ENCODE results near the gene CHKB.
A peak's percentile ranks its signal among the peaks of the same experiment; 100 is the strongest.
"Not testable (repeated sequence)": the region's sequence is repeated elsewhere in the genome, so short reads cannot be mapped to it uniquely, and the experiment has no call there.

CHKB gene

DNA sequence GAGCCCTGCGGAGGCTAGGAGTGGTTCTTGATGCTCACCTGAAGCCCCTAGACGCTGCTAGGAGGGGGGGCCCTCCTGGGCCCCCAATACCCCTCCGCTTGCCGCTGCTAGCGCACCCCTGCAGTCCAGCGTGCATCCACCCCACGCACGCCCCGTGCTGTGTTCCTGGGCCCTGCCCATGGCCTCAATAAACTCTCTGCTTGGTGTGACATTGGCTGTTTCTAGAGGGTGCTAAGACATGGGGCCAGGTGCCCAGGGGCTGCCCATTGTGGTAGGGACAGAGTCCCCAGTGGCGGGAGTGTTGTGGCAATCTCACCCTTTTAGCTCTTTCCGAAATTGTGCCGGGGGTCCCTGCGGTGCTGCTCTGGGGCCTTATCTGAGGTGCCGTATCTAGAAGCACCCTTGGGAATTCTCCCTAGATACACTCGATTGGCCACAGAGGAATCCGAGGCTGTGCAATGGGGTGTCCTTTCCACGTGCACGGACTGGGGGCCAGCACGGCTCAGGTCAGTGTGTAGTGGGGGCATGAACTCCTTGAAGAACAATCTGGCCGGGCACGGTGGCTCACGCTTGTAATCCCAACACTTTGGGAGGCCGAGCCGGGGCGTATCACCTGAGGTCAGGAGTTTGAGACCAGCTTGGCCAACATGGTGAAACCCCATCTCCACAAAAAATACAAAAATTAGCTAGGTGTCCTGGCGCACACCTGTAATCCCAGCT, 28.9 kb upstream of the CHKB start:
- DNase-seq: no peak

DNA sequence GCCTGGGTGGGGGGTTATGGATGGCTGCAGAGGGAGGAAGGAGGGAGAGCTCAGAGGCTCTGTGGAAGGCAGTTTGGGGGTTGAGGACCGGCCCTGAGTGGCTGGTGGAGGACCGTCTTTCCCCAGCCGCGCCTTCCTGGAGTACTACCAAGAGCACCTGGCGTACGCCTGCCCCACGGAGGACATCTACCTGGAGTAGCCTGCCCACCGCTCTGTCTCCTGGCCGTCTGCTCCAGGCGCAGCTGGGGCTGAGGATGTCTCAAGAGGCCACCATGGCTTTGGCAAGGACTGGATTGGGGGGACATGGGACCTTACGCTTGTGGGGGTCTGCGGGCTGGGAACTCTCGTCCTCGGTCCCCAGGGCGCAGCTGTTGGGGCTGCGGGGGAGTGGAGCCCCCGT, 27.9 kb upstream of the CHKB start:
- DNase-seq: no peak

DNA sequence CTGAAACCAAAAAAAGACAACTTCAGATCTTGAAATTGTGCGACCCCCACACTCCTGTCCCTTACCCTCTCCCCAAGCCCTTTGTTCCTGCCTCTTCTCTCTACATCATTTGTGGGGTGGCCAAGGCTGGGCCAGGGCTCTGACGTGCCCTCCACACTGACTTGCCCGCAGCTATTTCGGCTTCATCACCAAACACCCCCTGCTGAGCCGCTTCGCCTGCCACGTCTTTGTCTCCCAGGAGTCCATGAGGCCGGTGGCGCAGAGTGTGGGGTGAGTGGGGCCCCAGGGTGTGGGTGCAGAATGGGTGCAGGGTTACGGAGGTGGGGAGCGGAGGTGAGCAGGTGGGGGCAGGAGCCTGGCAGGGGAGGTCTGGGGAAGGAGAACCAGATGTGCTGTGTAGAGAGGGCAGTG, 27.4 kb upstream of the CHKB start:
- no peak for DNase-seq

DNA sequence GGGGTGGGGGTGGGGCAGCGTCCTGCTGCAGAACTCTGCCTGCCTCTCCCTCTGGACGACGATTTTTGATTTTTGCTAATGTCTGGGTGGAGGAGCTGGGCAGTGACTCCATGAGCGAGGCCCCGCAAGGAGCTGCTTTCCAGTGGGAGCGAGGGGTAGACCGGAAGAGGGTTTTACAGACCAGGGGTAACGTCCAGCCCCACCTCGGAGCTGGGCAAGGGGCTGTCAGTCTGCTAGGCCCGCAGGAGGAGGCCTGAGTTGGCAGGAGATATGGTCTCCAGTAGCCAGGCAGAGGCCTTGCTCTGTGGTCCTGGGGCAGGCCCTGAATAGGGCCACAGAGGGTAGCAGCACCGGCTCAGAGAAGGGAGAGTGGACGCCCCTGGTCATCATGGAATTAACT, 26.9 kb upstream of the CHKB start:
- DNase-seq: no peak

DNA sequence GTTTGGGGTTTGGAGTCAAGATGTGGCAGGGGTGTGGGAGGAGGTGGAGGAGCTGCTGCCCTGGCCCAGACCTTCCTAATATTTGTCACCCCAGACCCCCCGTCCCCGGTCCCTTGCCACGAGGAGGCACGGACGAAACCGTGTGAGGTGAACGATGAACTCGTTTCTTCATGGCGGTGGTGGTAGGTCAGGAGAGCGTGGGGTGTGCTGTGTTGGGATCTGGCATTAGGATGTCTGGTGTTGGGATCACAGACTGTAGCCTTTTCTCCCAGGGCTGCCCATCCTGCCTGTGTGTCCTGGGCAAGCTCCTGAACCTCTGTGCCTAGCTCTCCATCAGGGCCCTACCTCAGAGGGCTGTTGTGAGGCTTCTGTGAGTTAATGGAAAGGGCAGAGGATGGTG, 26.3 kb upstream of the CHKB start:
- no peak for DNase-seq

DNA sequence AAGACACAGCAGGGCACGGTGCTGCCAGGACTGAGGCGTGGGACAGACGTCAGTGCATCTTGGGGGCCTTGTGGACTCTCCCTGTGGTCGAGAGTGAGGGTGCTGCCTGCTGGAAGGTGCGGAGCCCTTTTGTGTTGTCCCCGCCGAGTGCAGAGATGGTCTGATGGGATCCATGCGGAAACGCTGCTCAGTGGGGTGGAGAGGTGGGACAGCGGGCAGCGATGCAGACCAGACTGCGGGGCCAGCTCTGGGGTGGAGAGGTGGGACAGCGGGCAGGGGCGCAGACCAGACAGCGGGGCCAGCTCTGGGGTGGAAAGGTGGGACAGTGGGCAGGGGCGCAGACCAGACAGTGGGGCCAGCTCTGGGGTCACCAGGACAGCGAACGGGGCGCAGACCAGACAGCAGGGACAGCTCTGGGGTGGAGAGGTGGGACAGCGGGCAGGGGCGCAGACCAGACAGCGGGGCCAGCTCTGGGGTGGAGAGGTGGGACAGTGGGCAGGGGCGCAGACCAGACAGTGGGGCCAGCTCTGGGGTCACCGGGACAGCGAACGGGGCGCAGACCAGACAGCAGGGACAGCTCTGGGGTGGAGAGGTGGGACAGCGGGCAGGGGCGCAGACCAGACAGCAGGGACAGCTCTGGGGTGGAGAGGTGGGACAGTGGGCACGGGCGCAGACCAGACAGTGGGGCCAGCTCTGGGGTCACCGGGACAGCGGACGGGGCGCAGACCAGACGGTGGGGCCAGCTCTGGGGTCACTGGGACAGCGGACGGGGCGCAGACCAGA, 25.6 kb upstream of the CHKB start:
- not testable (repeated sequence) for DNase-seq

DNA sequence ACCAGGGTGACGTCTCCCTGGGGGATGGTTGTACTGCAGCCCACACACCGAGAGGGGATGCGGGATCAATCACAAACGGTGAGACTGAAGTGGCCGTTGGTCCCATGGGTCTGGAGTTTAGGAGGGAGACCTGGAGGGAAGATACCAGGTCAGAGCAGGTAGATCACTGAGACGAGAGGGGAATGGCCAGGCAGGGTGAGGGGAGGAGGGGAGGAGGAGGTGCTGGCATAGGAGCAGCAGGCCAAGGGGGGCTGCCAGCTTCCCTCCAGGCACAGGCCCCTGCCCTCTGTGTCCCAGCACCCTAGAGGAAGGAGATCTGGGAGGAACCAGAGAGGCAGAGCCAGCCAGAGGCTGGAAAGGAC, 25.0 kb upstream of the CHKB start:
- no peak for DNase-seq

DNA sequence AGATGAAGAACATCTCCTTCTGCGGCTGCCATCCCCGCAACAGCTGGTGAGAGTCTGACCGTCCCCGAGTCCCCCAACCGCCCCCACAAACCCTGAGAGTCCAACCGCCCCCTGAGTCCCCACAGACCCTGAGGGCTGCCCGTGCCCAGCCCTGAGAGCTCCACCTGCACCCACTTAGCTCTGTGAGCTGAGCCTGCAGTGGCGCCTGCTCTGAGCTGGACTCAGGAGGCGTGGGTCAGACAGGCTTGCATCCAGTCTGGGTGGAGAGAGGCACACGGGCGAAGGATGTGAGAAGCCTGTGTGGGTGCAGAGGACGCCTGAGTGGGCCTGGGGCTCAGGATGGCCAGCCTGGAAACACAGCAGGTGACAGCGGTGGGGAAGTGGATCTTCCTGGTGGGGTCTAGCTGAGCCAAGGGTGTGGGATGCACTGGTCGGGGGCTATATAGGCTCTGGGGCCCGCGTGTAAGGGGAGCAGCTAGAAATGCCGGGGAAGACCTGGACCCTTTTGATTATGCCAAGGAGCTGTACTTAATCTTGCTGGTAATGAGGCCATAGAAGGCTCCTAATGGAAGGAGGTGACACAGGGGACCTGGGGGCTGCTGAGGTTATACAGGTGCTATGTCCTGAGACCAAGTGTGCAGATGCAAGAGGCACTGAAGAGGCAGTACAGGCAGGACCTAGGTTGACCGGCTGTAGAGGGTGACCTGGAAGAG, 24.5 kb upstream of the CHKB start:
- no peak for DNase-seq

DNA sequence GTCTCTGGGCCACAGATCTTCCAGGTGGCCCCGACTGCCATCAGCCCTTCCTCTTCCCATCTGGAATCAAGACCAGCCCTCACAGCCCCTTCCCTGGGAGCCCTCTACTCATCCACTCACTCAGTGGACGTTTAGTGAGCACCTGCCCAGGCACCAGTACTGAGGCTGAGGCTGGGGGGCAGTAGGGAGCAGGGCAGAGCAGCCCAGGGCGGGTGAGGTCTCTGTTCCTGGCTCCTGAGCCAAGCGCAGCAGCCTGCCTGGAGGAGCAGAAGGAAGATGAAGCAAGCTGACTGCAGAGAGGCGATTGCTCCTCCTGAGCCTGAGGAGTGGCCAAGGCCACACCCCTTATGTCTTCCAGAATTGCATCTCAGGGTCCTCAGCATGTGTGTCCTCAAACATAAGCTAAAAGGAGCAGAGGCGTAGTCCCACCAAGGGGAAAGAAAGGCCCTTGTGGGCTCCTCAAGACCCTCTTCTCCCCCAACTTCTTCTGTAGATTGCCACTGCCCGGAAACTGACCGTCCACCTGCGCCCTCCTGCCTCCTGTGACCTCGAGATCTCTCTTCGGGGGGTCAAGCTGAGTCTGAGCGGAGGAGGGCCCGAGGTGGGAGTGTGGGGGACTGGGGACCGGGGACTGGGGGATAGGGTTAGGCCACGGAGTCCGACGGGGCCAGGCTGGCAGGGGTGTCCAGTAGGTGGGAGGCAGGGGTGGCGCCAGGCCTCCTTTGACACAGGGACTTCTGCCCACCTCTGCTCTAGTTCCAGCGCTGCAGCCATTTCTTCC, 23.7 kb upstream of the CHKB start:
- no peak for DNase-seq

DNA sequence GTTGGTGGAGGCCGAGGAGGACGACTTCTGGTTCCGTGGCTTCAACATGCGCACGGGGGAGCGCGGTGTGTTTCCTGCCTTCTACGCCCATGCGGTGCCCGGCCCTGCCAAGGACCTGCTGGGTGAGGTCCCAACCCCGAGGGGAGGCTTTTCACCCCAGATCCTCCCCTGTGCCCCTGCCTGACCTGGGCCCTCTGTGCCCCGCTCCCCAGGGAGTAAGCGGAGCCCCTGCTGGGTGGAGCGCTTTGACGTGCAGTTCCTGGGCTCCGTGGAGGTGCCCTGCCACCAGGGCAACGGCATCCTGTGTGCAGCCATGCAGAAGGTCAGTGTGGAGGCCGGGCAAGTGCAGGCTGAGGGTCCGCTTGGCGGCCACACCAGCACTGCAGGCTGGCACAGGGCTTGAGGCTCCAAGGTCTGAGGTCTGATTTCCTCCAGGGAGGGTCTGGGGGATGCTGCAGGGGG, 23.0 kb upstream of the CHKB start:
- no peak for DNase-seq

DNA sequence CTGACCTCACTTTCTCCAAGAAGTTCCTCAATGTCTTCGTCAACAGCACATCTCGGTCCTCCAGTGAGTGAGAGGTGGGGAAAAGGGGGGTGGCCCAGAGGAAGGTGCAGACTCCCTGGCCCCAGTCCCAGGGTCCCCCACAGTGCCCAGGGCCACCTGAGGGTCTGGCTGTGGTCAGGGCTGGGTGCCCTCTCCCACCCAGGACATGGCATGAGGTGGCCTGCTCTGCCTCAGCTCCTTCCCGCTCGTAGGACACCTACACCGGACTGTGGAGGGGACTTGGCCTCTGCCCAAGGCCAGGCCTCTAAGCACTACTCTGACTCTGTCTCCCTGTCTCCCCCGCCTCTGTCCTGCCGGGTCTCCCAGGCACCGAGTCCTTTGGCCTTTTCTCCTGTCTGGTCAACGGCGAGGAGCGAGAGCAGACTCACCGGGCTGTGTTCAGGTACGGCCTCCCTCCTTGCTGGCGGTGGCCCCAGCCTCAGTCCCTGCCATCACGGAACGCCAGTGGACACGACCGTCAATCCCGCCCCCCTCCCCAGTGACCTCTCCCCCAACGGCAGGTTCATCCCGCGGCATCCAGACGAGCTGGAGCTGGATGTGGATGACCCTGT, 22.5 kb upstream of the CHKB start:
- DNase-seq: no peak

DNA sequence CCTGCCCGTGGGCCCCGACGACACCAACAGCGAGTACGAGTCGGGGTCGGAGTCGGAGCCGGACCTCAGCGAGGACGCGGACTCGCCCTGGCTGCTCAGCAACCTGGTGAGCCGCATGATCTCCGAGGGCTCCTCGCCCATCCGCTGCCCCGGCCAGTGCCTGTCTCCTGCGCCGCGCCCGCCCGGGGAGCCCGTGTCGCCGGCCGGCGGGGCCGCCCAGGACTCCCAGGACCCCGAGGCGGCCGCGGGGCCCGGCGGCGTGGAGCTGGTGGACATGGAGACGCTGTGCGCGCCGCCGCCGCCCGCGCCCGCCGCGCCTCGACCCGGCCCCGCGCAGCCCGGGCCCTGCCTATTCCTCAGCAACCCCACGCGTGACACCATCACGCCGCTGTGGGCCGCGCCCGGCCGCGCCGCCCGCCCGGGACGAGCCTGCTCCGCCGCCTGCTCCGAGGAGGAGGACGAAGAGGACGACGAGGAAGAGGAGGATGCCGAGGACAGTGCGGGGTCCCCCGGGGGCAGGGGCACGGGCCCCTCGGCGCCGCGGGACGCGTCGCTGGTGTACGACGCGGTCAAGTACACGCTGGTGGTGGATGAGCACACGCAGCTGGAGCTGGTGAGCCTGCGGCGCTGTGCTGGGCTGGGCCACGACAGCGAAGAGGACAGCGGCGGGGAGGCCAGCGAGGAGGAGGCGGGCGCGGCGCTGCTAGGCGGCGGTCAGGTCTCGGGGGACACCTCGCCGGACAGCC, 21.8 kb upstream of the CHKB start:
- DNase-seq: no peak

DNA sequence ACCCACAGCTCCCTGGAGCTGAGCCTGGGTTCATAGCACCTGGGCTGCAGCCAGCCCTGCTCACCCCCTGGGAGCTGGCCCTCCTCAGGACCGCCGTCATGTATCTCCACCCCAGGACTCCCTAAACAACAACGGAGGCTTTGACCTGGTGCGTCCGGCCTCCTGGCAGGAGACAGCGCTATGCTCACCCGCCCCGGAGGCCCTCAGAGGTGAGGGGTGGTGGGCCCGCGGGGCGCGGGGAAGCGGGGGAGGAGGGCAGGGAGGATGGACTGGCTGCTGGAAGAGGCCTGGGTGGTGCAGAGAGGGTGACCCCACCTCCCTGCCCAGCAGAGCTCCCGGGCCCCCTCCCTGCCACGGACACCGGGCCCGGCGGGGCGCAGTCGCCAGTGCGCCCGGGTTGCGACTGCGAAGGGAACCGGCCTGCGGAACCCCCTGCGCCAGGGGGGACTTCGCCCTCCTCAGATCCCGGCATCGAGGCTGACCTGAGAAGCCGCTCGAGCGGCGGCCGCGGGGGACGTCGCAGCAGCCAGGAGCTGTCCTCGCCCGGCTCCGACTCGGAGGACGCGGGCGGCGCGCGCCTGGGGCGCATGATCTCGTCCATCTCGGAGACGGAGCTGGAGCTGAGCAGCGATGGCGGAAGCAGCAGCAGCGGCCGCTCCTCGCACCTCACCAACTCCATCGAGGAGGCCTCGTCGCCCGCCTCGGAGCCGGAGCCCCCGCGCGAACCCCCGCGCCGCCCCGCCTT, 21.0 kb upstream of the CHKB start:
- DNase-seq: no peak

DNA sequence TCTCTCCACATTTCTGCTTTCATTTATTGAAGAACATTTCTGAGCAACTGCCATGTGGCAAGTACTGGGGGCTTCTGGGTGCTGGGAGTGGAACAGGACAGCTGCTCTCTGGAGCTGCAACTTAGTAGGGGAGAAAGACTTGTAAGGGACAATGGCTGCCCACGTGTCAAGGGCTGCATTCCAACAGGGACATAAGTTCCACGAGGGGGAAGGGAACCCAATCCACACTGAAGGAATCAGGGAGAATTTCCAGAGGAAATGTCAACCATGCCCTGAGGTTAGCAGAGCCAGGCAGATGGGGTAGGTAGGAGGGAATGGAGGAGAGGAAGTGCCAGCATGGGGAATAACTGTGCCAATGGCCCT, 19.7 kb upstream of the CHKB start:
- no peak for DNase-seq

DNA sequence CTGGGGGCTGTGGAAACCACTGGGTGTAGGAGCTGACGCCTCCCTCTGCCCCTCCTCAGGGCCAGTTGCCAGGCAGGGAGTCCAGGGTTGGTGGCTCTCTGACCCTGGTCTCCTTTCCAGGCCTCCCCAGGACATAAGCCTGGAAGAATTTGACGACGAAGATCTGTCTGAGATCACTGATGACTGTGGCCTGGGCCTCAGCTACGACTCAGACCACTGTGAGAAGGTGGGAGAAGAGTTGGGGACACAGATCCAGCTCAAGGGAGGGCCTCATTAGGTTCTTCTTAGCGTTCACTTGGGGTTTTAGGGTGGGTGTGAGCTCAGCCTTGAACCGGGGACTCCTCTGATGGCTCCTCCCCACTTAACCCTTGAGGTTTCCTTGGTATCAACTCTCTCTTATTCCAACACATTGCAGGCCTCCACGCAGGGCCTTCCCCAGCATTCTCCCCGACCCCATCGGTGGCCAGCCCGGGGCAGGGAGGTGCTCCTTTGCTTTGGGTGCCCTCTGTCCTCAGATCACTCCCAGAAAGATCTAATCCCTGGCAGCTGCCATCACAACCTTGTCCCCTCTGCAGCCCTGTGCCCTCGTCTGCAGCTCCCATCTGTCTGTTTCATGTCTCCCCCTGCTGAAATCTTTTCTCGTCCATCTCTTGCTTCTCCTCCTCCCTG, 19.2 kb upstream of the CHKB start:
- no peak for DNase-seq

DNA sequence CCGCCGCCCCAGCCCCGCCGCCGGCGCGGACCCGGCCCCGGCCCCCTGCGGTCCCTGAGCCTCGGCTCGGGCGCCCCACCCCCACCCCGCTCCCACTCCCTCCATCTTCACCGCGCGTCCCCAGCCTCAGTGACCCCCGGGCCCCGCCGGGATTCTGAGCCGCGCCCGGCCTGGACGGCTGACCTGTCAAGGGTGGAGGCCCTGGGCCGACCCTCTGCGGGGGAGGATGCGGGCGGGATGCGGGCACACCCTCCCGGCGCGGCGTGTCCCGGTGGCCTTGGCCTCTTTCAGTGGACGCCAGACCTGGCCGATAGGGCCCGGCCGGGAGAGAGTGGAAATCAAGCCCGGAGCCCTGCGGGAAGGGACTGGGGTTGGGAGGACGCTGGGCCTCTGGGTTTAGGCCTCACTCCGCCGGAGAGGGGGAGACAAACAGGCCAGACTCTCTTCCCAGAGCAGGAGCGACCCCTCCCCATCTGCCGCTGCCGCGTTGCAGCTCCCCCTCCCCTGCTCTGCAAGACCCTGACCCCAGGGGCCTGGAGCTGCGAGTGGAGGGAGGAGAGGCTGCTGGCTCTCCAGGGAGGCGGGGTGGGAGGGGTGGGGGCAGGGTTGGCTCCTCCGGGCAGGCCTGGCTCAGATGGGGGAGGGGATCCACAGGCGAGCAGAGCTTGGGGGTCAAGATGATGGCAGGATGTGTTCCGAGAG, 18.5 kb upstream of the CHKB start:
- DNase-seq: no peak

DNA sequence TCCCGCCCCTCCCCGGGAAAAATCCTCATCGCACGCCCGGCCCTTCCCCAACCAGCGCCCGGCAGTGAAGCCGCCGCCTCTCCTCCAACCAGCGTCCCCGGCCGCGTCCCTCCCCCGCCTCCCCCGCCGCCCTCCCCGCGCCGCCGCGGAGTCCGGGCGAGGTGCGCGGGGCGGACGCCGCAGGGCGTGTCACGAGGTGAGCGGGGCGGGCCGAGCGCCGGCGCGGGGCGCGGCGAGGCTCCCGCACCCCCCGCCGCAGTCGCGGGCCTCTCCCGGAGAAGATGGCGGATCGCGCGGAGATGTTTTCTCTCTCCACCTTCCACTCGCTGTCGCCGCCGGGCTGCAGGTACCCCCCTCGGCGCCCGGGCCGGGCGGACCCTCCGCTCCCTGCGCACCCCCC, 17.9 kb upstream of the CHKB start, which contains the start of gene MAPK8IP2:
Gene MAPK8IP2, plus strand, starts transcription at position 256 of the 400 bp plus-strand sequence. Its CDS starts 26 bp downstream, at position 282.
- DNase-seq: no peak

DNA sequence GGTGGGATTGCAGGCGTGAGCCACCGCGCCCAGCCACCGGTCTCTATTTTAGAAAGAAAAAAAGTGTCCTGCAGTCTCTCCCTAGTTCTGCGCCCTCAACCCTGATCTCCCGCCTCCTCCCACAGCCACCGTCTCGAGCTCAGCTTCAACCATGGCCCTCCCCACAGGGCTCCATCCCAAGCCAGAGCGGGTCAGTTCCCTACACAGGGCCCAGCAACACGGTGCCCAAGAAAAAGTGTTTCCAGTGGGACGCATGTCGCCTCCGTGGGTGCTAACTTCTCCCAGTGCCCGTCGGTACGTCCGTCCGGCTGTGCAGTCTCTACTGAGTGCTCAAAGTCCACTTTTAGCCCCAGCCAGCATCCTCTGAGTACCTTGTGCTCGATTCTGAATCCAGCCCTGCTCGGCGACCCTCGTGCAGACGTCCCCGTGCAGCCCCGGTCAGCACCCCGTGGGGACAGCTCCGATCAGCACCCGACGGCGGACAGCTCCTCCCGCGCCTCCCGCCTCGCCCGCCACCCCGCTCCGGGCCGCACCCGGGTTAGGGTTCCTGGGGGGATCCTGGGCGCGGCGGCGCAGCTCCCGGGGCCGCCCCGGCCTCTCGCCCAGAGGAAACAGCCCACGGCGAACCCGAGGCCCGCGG, 17.3 kb upstream of the CHKB start:
- peak; percentile 65 for DNase-seq

DNA sequence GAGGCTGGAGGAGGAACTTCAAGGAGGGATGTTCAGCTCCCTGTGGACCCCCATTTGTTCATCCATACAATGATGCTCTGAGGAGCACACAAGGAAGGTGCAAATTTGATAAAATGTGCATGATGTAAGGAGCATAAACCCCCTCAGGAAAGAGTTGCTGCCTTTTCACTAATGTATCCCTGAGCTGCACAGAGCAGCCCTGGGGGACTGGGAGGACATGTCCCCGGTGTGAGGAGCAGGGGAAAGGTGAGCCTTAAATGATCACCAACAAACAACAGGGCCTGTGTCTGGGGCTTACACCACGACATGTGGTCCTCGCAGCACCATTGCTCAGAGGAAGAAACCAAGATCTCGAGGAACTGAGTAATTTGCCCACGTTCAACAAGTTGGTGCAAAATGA, 14.4 kb upstream of the CHKB start:
- no peak for DNase-seq

All from CD4-positive, alpha-beta T cell treated with Interleukin-12 subunit alpha and Interleukin-12 subunit beta, for 1 hour (primary cell).